HG03442 (cell line): ENCODE results near the gene MYOM1.
"Not testable (repeated sequence)": the region's sequence is repeated elsewhere in the genome, so short reads cannot be mapped to it uniquely, and the experiment has no call there.

Experiments
- ATAC-seq: cut with Tn5 transposase; IDR thresholded peaks from one replicate; pipeline ENCODE4 v1.9.1; 2021; ENCODE audit warnings: mild to moderate bottlenecking, moderate library complexity; ENCODE audit not compliant: unreplicated experiment

Gene MYOM1

GRCh38 chr18:3041843-3042242 lies 177.9 kb downstream of the MYOM1 start:
- ATAC-seq = no peak

GRCh38 chr18:3040881-3041280 lies 178.9 kb downstream of the MYOM1 start:
- no peak for ATAC-seq

- ATAC-seq = no peak
Measured at GRCh38 chr18:3040173-3040572, 179.6 kb downstream of the MYOM1 start.

DNA sequence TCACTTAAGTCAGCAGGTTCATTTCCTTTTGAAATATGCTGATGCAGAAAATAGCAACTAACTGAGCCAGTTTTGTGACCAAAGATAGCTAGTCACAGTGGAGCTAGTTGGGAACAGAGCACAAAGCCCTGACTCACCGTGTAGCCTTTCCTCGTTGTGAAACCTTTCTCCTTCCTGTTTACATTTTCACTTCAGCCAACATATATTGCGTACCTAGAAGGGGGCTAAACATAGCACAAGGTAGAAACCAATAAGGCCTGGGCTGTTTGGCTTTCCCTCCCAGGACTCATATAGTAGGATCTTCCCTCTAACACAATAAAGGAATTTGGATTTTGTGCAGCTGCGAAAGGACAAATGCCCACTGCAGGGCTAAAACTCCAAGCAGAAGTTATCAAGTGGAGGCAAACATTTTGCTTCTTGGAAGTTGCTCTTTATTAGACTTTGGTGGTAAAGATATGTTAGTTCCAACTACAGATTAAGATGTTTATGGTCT lies 182.3 kb downstream of the MYOM1 start:
- ATAC-seq = peak; percentile 97

DNA sequence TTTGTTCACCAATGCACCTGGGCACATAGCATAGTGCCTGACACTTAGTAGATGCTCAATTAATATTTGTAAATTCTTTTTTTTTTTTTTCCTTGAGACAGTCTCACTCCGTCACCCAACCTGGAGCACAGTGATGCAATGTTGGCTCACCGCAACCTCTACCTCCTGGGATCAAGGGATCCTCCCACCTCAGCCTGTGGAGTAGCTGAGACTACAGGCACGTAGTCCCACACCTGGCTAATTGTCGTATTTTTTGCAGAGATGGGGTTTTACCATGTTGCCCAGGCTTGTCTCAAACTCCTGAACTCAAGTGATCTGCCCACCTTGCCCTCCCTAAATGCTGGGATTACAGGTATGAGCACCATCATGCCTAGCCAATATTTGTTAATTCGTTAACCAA lies 183.7 kb downstream of the MYOM1 start:
- no peak for ATAC-seq

DNA sequence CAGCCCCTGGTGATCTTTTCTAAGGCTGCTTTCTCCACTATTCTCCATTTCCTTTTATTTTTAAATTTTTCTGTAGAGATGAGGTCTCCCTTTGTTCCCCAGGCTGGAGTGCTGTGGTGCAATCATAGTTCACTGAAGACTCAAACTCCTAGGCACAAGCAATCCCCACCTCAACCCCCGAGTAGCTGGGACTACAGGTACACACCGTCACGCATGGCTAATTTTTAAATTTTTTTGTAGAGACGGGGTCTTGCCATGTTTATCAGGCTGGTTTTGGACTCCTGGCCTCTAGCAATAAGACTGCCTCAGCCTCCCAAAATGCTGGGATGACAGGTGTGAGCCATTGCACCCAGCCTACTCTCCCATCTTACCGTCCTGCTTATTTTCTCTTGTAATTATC lies 184.1 kb downstream of the MYOM1 start:
- ATAC-seq = no peak

DNA sequence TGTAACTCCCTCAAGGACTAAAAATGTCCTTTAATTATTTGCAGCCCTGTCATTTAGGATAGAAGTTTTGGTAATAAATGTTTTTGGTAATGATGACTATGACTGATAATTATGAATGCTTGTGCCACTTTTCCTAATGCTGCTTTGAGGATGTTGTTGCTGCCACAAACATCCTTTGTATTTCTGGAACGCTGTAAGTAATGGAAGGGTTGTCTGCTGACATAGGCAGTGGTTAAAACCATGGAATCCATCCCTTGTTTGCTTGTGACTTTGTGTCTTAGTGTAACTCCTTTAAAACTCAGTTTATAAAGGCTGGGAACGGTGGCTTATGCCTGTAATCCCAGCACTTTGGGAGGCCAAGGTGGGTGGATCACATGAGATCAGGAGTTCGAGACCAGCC lies 187.0 kb downstream of the MYOM1 start:
- ATAC-seq = no peak

DNA sequence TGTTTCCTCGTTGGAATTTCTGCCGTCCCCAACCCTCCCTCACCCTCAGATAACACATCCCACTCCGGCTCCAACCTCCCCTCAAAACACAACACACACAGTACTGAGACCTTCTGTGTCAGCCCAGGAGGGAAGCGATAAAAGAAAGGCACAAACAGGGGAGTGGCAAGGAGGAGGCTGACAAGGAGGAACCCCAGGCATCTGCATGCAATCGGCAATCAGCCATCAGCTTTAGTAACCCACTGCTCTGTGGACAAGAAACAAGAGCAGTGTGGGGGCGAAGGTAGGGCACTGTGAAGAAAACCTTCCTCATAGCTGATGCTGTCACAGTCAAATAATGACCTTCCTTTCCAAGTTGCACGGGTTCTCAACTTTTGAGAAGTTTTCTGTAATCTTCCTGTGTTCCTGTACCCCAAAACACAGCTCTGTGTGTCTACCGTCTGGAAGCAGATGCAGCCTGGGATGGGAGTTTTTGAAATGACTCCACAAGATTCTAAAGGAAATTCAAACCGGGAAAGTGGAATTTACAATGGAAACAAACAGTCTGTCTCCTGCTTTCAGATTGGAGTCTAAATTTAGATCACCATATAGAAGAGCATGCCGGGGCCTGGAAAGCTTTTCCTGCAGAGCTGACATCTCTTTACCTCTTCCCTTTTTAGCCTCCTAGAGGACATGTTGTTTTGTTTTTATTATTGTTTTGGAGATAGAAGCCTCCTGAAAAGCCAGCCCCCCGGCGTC lies 190.4 kb downstream of the MYOM1 start:
- no peak for ATAC-seq

GRCh38 chr18:3028115-3028514 lies 191.7 kb downstream of the MYOM1 start:
- not testable (repeated sequence) for ATAC-seq

DNA sequence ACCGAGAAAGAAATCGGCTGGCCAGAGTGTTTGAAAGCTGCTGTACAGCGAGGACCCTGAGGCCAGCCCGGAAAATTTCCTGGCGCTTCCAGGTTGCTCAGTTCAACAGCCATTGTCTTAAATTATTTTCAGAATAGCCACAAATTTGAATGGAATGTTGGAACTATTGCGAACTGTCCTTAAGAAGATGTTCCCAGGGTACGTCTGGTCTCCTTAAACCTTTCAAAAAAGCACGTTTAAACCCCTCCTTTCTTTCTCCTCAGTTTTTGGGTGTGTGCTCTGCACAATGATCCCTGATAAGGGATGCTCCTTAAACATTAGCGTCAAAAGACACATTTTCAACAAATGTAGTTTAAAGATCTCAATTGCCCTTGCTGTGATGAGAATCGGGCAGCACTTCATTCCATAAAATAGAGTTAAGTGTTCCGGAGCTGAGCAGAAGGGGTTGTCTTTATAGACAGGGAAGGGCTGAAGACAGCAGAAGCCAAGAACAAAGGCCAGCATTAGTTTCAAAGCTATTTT lies 192.3 kb downstream of the MYOM1 start:
- ATAC-seq = no peak

DNA sequence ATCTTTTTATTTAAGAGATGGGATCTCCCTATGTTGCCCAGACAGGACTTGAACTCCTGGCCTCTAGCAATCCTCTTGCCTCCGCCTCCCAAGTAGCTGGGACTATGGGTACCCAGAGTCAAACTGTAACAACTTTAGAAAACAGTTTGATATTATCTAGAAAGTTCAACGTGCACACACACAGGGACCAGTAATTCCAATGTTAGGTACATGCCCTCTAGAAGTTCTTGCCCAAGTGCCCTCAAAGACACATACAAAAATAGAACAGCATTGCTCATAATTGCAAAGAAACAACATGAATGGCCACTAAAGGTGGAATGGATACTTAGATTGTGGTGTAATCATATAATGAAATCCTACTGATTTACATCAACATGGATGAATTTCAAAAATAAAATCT lies 194.2 kb downstream of the MYOM1 start:
- ATAC-seq = no peak

DNA sequence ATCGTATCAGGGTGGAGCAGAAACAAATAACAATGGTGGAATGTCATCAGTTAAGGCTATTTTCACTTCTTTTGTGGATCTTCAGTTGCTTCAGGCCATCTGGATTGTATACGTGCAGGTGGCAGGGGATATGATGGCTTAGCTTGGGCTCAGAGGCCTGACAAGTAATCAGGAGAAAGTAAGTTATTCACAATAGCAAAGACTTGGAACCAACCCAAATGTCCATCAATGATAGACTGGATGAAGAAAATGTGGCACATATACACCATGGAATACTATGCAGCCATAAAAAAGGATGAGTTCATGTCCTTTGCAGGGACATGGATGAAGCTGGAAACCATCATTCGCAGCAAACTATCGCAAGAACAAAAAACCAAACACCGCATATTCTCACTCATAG lies 196.2 kb downstream of the MYOM1 start:
- ATAC-seq = not testable (repeated sequence)
